H1 (cell line): ENCODE measurements around the gene RAB1B. TPM values are rescaled to one million over a fixed set of nuclear protein-coding genes. Genes with fewer than 3 reads are reported as not detected.

Source experiments
- CHD2 ChIP-seq: IDR thresholded peaks from 2 replicates; pipeline ENCODE4 v1.6.1; 2012; ENCODE audit warnings: low read length, improper control_type of control experiment
- CHD7 ChIP-seq: fragments of 300-600 bp; sonication (generic); IDR thresholded peaks from 2 replicates; pipeline ENCODE4 v1.7.1; 2012; ENCODE audit warnings: low read length, moderate library complexity, mild to moderate bottlenecking, inconsistent platforms; ENCODE audit not compliant: insufficient replicate concordance
- FOSL1 ChIP-seq: IDR thresholded peaks from 2 replicates; pipeline ENCODE4 v1.6.1; 2011; ENCODE audit warnings: mild to moderate bottlenecking, low read depth, low read length, moderate library complexity; ENCODE audit not compliant: insufficient read depth
- polyA plus RNA-seq, 7 experiments: library from polyadenylated mRNA; depleted of rRNA in 3 of 7; stranded (reverse) in 5 of 7; unstranded in 2 of 7; fragments of >200 nt in 5 of 7; fragments of 200-250 nt in 2 of 7; gene quantifications; 1 replicate in 5 of 7; 2 replicates in 1 of 7; 4 replicates in 1 of 7; pipeline versions ENCODE4 v1.2.1 to v1.2.3, GENCODE V29; 2011 to 2013; ENCODE audit warnings: missing spikeins in 2 of 7, mixed read lengths in 2 of 7
- total RNA-seq: library from RNA; stranded (reverse); fragmentation: NEBNext Ultra II Directional; extraction: Animal tissue kit (Norgen Biotek cat#: 25700); gene quantifications from 2 replicates; pipeline ENCODE4 v1.2.1, GENCODE V29; 2021

RAB1B gene
- total and polyA plus RNA-seq, 2 of the 8 experiments (the other 6 are each of a cell fraction or from before 2014, with no cell fraction given) = 100 to 217 TPM

DNA sequence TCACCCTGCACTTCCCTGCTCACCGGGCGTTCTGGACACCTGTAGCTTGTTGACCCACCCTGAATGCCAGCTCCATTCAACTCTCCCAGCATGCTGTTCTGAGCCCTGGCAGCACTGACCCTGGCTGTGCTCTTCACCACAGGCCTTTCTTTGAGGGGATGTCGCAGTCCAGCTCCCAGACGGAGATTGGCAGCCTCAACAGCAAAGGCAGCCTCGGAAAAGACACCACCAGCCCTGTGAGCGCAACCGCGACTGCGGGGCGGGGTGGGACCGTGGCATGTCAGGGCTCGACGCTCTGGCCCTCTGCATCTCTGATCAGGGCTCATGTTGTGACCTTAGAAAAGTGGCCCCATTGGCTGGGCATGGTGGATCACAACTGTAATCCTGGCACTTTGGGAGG is 47.4 kb upstream of the RAB1B start (continued):
- TF ChIP-seq CHD7 = no peak
- TF ChIP-seq CHD2 = no peak
- no peak for TF ChIP-seq FOSL1
